ENCODE data around the gene IL36RN. TPM values are rescaled to one million over a fixed set of nuclear protein-coding genes. Genes with fewer than 3 reads are reported as not detected.

Gene IL36RN
- total and polyA plus RNA-seq, 4 donors, result not detected

DNA sequence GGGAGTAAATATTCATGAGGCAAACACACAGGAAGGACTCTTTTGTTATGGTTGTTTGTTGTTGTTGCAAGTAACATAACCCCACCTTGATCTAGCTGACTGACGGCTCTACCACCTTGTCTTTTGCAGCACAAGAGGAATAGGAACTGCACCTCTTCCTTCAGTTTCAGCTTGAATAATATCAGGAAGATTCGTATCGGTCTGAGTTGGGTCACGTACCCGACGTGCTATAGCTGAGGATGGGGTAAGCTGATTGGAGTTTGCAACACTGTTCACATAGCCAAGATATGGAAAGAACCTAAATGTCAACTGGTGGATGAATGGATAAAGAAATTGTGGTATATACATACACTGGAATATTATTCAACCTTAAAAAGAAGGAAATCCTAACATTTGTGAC, 53.9 kb downstream of the IL36RN start:
- 87% methylated on average over 6 of the region's 6 CpGs for WGBS
- H3K9ac ChIP-seq (ENCODE audit: low read depth in 1 of 2, low read length in 2 of 2), result no peak overlapping the region
- peaks cover 0 to 10% (median 1%) of the 10 kb centered on the region in 4 donors for H3K4me1 ChIP-seq (ENCODE audit: control insufficient read depth in 4 of 4, insufficient read depth in 4 of 4, low read length in 3 of 4)
- no peaks in the 10 kb centered on the region for H3K36me3 ChIP-seq (ENCODE audit: control insufficient read depth in 4 of 4, insufficient read depth in 3 of 4, low read depth in 1 of 4, low read length in 3 of 4)
- no peaks in the 10 kb centered on the region for H3K9me3 ChIP-seq (ENCODE audit: control insufficient read depth in 4 of 4, low read length in 3 of 4)
- DNase-seq (ENCODE audit: low spot score), result no peak
- TF ChIP-seq YY1 (IDR thresholded peaks at IDR 0.05), result no peak
- TF ChIP-seq, protein P1, sequence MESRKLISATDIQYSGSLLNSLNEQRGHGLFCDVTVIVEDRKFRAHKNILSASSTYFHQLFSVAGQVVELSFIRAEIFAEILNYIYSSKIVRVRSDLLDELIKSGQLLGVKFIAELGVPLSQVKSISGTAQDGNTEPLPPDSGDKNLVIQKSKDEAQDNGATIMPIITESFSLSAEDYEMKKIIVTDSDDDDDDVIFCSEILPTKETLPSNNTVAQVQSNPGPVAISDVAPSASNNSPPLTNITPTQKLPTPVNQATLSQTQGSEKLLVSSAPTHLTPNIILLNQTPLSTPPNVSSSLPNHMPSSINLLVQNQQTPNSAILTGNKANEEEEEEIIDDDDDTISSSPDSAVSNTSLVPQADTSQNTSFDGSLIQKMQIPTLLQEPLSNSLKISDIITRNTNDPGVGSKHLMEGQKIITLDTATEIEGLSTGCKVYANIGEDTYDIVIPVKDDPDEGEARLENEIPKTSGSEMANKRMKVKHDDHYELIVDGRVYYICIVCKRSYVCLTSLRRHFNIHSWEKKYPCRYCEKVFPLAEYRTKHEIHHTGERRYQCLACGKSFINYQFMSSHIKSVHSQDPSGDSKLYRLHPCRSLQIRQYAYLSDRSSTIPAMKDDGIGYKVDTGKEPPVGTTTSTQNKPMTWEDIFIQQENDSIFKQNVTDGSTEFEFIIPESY (IDR thresholded peaks at IDR 0.05), result no peak
- TF ChIP-seq FOXA1 (IDR thresholded peaks at IDR 0.05), result no peak
- H3K27me3 ChIP-seq (ENCODE audit: control insufficient read depth in 4 of 4, insufficient read depth in 4 of 4, low read length in 3 of 4), result no peaks in the 10 kb centered on the region
- H3K4me3 ChIP-seq (ENCODE audit: low read depth in 1 of 3, low read length in 3 of 3), result no peak overlapping the region
- no peak overlapping the region for H3K27ac ChIP-seq (ENCODE audit: low read depth in 1 of 2, low read length in 2 of 2)

DNA sequence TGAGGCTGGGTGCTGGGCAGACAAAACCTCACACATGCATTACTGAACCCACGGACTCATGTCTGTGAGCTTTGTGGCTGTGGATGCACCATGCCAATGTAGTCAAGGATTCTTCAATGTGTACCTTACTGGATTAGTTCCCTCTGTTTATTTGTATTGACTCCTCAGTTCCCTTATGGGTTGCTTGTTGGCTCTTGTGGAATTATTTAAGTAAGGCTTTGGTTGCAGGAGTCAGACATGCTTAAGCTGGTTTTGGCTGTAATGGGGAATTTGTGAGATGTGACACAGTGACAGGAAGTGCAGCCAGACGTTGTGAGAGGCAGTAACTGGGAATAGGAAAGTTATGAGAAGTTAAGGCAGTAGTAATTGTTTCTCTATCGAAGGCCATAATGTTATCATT, 54.8 kb downstream of the IL36RN start:
- DNase-seq (ENCODE audit: low spot score), result no peak
- Histone ChIP-seq H3K9me3 (ENCODE audit: control insufficient read depth in 4 of 4, low read length in 3 of 4) (no peaks in the 10 kb centered on the region), H3K27me3 (ENCODE audit: control insufficient read depth in 4 of 4, insufficient read depth in 4 of 4, low read length in 3 of 4) (no peaks in the 10 kb centered on the region), H3K4me3 (ENCODE audit: low read depth in 1 of 3, low read length in 3 of 3) (no peak overlapping the region), H3K9ac (ENCODE audit: low read depth in 1 of 2, low read length in 2 of 2) (no peak overlapping the region), H3K27ac (ENCODE audit: low read depth in 1 of 2, low read length in 2 of 2) (no peak overlapping the region), H3K4me1 (ENCODE audit: control insufficient read depth in 4 of 4, insufficient read depth in 4 of 4, low read length in 3 of 4) (peaks cover 0 to 10% (median 1%) of the 10 kb centered on the region in 4 donors), H3K36me3 (ENCODE audit: control insufficient read depth in 4 of 4, insufficient read depth in 3 of 4, low read depth in 1 of 4, low read length in 3 of 4) (no peaks in the 10 kb centered on the region)
- WGBS, result 75% methylated on average over 3 of the region's 3 CpGs
- TF ChIP-seq SP1 (IDR thresholded peaks at IDR 0.05), result no peak
- TF ChIP-seq EGR1 (IDR thresholded peaks at IDR 0.05; ENCODE audit: low read depth in 2 of 2), result no peak
- TF ChIP-seq RAD21 (IDR thresholded peaks at IDR 0.05), result no peak
- no peak for TF ChIP-seq RXRA (IDR thresholded peaks at IDR 0.05)
- TF ChIP-seq MAX (IDR thresholded peaks at IDR 0.05), result no peak
- no peak for TF ChIP-seq FOXA2 (IDR thresholded peaks at IDR 0.05)
- no peak for TF ChIP-seq TAF1 (conservative IDR thresholded peaks at IDR 0.05)
- TF ChIP-seq FOXA1 (IDR thresholded peaks at IDR 0.05), result no peak
- no peak for TF ChIP-seq NR2F2 (IDR thresholded peaks at IDR 0.05)
- TF ChIP-seq GABPA (IDR thresholded peaks at IDR 0.05 in 1 of 2, conservative IDR thresholded peaks at IDR 0.05 in 1 of 2), result no peak
- no peak for TF ChIP-seq YY1 (IDR thresholded peaks at IDR 0.05)
- TF ChIP-seq HNF4G (IDR thresholded peaks at IDR 0.05), result no peak
- no peak for TF ChIP-seq HNF4A (conservative IDR thresholded peaks at IDR 0.05)
- TF ChIP-seq REST (IDR thresholded peaks at IDR 0.05), result no peak
- TF ChIP-seq, protein P1 (IDR thresholded peaks at IDR 0.05), result no peak
- TF ChIP-seq, protein P2, sequence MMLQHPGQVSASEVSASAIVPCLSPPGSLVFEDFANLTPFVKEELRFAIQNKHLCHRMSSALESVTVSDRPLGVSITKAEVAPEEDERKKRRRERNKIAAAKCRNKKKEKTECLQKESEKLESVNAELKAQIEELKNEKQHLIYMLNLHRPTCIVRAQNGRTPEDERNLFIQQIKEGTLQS (IDR thresholded peaks at IDR 0.05), result no peak
- no peak for TF ChIP-seq JUND (IDR thresholded peaks at IDR 0.05)
- TF ChIP-seq, protein P3, sequence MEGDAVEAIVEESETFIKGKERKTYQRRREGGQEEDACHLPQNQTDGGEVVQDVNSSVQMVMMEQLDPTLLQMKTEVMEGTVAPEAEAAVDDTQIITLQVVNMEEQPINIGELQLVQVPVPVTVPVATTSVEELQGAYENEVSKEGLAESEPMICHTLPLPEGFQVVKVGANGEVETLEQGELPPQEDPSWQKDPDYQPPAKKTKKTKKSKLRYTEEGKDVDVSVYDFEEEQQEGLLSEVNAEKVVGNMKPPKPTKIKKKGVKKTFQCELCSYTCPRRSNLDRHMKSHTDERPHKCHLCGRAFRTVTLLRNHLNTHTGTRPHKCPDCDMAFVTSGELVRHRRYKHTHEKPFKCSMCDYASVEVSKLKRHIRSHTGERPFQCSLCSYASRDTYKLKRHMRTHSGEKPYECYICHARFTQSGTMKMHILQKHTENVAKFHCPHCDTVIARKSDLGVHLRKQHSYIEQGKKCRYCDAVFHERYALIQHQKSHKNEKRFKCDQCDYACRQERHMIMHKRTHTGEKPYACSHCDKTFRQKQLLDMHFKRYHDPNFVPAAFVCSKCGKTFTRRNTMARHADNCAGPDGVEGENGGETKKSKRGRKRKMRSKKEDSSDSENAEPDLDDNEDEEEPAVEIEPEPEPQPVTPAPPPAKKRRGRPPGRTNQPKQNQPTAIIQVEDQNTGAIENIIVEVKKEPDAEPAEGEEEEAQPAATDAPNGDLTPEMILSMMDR (IDR thresholded peaks at IDR 0.05; ENCODE audit: low read depth, low read length, missing input control), result no peak

Measured in liver (tissue), 9 donors.